HepG2 (cell line): ENCODE measurements around the gene NSMCE4A. TPM values are rescaled to one million over a fixed set of nuclear protein-coding genes. Genes with fewer than 3 reads are reported as not detected.

Experiments used
- ARID4A ChIP-seq: sonication (generic); formaldehyde crosslinking; IDR thresholded peaks from 2 replicates; pipeline ENCODE4 v1.5.0; 2020; ENCODE audit warnings: mild to moderate bottlenecking, missing genetic modification reagents, borderline replicate concordance
- FOXK1 ChIP-seq: sonication (generic); formaldehyde crosslinking; IDR thresholded peaks from 2 replicates; pipeline ENCODE4 v1.4.0; 2020; ENCODE audit warnings: low read depth, missing genetic modification reagents, borderline replicate concordance
- KAT2B ChIP-seq: fragments of 150-350 bp; IDR thresholded peaks from 2 replicates; pipeline ENCODE4 v1.6.1; 2014; ENCODE audit warnings: low read depth, low read length, borderline replicate concordance
- KDM3A ChIP-seq: IDR thresholded peaks from 2 replicates; pipeline ENCODE4 v1.6.1; 2018; ENCODE audit warnings: low read depth, missing compliant biosample characterization
- KLF15 ChIP-seq: sonication (generic); formaldehyde crosslinking; IDR thresholded peaks from 2 replicates; pipeline ENCODE4 v1.8.1; 2023; ENCODE audit warnings: borderline replicate concordance, mild to moderate bottlenecking, inconsistent platforms, missing genetic modification reagents, mixed read lengths
- MAZ ChIP-seq, 2 experiments: sonication (generic) in 1 of 2; formaldehyde crosslinking in 1 of 2; IDR thresholded peaks; 2 replicates each; pipeline versions ENCODE4 v1.5.0 to v1.6.1; 2012 to 2020; ENCODE audit warnings: low read depth in 2 of 2, mild to moderate bottlenecking in 2 of 2, borderline replicate concordance in 1 of 2, improper control_type of control experiment in 1 of 2, low read length in 1 of 2, missing genetic modification reagents in 1 of 2, moderate library complexity in 1 of 2
- MEIS2 ChIP-seq: sonication (generic); formaldehyde crosslinking; IDR thresholded peaks from 2 replicates; pipeline ENCODE4 v1.9.0; 2021; ENCODE audit warnings: mild to moderate bottlenecking, missing genetic modification reagents
- MLLT10 ChIP-seq: sonication (generic); formaldehyde crosslinking; IDR thresholded peaks from 2 replicates; pipeline ENCODE4 v1.4.0; 2020; ENCODE audit warnings: missing genetic modification reagents
- MTA3 ChIP-seq: sonication (generic); formaldehyde crosslinking; IDR thresholded peaks from 2 replicates; pipeline ENCODE4 v1.4.0; 2020; ENCODE audit warnings: missing genetic modification reagents
- PHF8 ChIP-seq: sonication (generic); formaldehyde crosslinking; IDR thresholded peaks from 2 replicates; pipeline ENCODE4 v1.5.0; 2020; ENCODE audit warnings: missing genetic modification reagents
- RORA ChIP-seq: sonication (generic); formaldehyde crosslinking; IDR thresholded peaks from 2 replicates; pipeline ENCODE4 v1.5.0; 2020; ENCODE audit warnings: mild to moderate bottlenecking, missing genetic modification reagents, moderate library complexity
- SMARCE1 ChIP-seq: fragments of 450-650 bp; IDR thresholded peaks from 2 replicates; pipeline ENCODE4 v1.6.1; 2017; ENCODE audit warnings: borderline replicate concordance
- STAT5B ChIP-seq: sonication (generic); formaldehyde crosslinking; IDR thresholded peaks from 2 replicates; pipeline ENCODE4 v1.4.0; 2020; ENCODE audit warnings: missing genetic modification reagents
- YEATS4 ChIP-seq: sonication (generic); formaldehyde crosslinking; IDR thresholded peaks from 2 replicates; pipeline ENCODE4 v1.4.0; 2020; ENCODE audit warnings: missing genetic modification reagents, borderline replicate concordance
- ZFP90 ChIP-seq: sonication (generic); formaldehyde crosslinking; IDR thresholded peaks from 2 replicates; pipeline ENCODE4 v1.8.0; 2022; ENCODE audit warnings: missing genetic modification reagents, mild to moderate bottlenecking, inconsistent platforms, borderline replicate concordance
- ZNF407 ChIP-seq: sonication (generic); formaldehyde crosslinking; IDR thresholded peaks from one replicate; pipeline ENCODE4 v1.5.1; 2020; ENCODE audit warnings: mild to moderate bottlenecking, missing genetic modification reagents; ENCODE audit errors: not compliant biosample characterization
- ZNF747 ChIP-seq: sonication (generic); formaldehyde crosslinking; IDR thresholded peaks from 2 replicates; pipeline ENCODE4 v1.8.1; 2023; ENCODE audit warnings: missing genetic modification reagents, mild to moderate bottlenecking, borderline replicate concordance
- polyA plus RNA-seq, 8 experiments: library from polyadenylated mRNA; depleted of rRNA in 3 of 8; stranded (reverse) in 7 of 8; unstranded in 1 of 8; fragments of >200 nt; fragmentation: Illumina TruSeq in 4 of 8; extraction: Trizol in 4 of 8; gene quantifications; 2 replicates each; pipeline versions ENCODE4 v1.2.1 to v1.2.3, GENCODE V29; 2011 to 2016; ENCODE audit warnings: low read depth in 4 of 8, missing spikeins in 1 of 8, mixed read lengths in 1 of 8; ENCODE audit not compliant: insufficient read depth in 1 of 8
- total RNA-seq, 5 experiments: library from RNA; depleted of rRNA; stranded (reverse); fragments of >200 nt; fragmentation: Illumina TruSeq; extraction: Trizol; gene quantifications; 2 replicates each; pipeline ENCODE4 v1.2.3, GENCODE V29; 2016; ENCODE audit warnings: low read depth in 1 of 5

NSMCE4A gene
- total and polyA plus RNA-seq, 2 of the 13 experiments (the other 11 are each of a cell fraction or from before 2014, with no cell fraction given), result 61.1 to 91.6 TPM

GRCh38 chr10:121927841-121928527 lies 47.0 kb downstream of the NSMCE4A start, which contains the start of gene ATE1 (continued):
- TF ChIP-seq ZNF407 (CRISPR knock-in tag) (peak; percentile 0), SMARCE1 (no peak), MEIS2 (no peak; the same call in none of the 2 replicates), YEATS4 (peak; percentile 81), MTA3 (CRISPR knock-in tag) (no peak), MLLT10 (CRISPR knock-in tag) (no peak), KDM3A (CRISPR knock-in tag) (no peak), ZFP90 (CRISPR knock-in tag) (peak; percentile 75; the same call in 1 of the 2 replicates), RORA (CRISPR knock-in tag) (no peak), MAZ (IDR thresholded peaks at IDR 0.05; ENCODE audit: borderline replicate concordance, low read depth, low read length) (no peak; the same call in 1 of the 2 replicates), MAZ (CRISPR knock-in tag; IDR thresholded peaks at IDR 0.05; ENCODE audit: low read depth) (peak; percentile 32), KLF15 (CRISPR knock-in tag) (peak; percentile 43; the same call in 1 of the 2 replicates), STAT5B (no peak), KAT2B (no peak), FOXK1 (CRISPR knock-in tag) (0 out of 2 replicates have a peak, but pooled peaks have one; percentile 10), ARID4A (CRISPR knock-in tag) (peak; percentile 65), ZNF747 (CRISPR knock-in tag) (no peak), PHF8 (peak; percentile 73)
